Measurements from ENCODE around the gene BICRA. TPM values are rescaled to one million over a fixed set of nuclear protein-coding genes. Genes with fewer than 3 reads are reported as not detected.

Gene BICRA
- total RNA-seq, 2 experiments from 2014 or later, result 4.4 to 16.0 TPM

- no peaks in the 10 kb centered on the region for H4K20me1 ChIP-seq (ENCODE audit: insufficient read depth, low read length)
- intact Hi-C loops (cut with micrococcal nuclease; ENCODE audit: unreplicated experiment), result no loop called here
- no TSS peak for BruUV-seq (replicated peaks)
- peaks cover 28% of the 10 kb centered on the region; the same call in 1 of the 2 replicates for H3K36me3 ChIP-seq (ENCODE audit: insufficient read depth, low read length)
- H3K4me1 ChIP-seq (ENCODE audit: insufficient read depth, low read length, poor library complexity, severe bottlenecking), result no peaks in the 10 kb centered on the region
- no peaks in the 10 kb centered on the region for H3K9me2 ChIP-seq (ENCODE audit: insufficient read depth, low read length)
- no peak for DNase-seq (ENCODE audit: low spot score)
- no peak overlapping the region for H3K27ac ChIP-seq (ENCODE audit: low read depth, low read length, poor library complexity, severe bottlenecking)
- CTCF ChIA-PET (ENCODE audit: unreplicated experiment), result no interaction called here
- no peak overlapping the region for H3K4me2 ChIP-seq (ENCODE audit: low read length)
- no peak overlapping the region for H3K4me3 ChIP-seq (ENCODE audit: low read depth, low read length, poor library complexity, severe bottlenecking)
- no peaks in the 10 kb centered on the region for H3K9me3 ChIP-seq (ENCODE audit: low read length)
- no peak for TF ChIP-seq EZH2phosphoT487 (IDR thresholded peaks at IDR 0.05; ENCODE audit: borderline replicate concordance, low read depth, low read length)
- POLR2A ChIA-PET, result no interaction called here
- no peak overlapping the region for H2AFZ ChIP-seq (ENCODE audit: low read length)
- no peaks in the 10 kb centered on the region for H3K79me2 ChIP-seq (ENCODE audit: insufficient read depth, low read depth, low read length)
Observed at GRCh38 chr19:47679922-47680857, 71.3 kb downstream of the BICRA start.

- no peak overlapping the region for H3K4me2 ChIP-seq (ENCODE audit: low read length)
- H3K27ac ChIP-seq (ENCODE audit: low read depth, low read length, poor library complexity, severe bottlenecking), result no peak overlapping the region
- no peaks in the 10 kb centered on the region for H4K20me1 ChIP-seq (ENCODE audit: insufficient read depth, low read length)
- BruUV-seq (replicated peaks), result no TSS peak
- no peak for DNase-seq (ENCODE audit: low spot score)
- H3K9me3 ChIP-seq (ENCODE audit: low read length), result no peaks in the 10 kb centered on the region
- H3K9me2 ChIP-seq (ENCODE audit: insufficient read depth, low read length), result no peaks in the 10 kb centered on the region
- TF ChIP-seq CTCF (conservative IDR thresholded peaks at IDR 0.05; ENCODE audit: low read length), result no peak
- TF ChIP-seq EZH2phosphoT487 (IDR thresholded peaks at IDR 0.05; ENCODE audit: borderline replicate concordance, low read depth, low read length), result no peak
- H3K36me3 ChIP-seq (ENCODE audit: insufficient read depth, low read length), result peaks cover 21% of the 10 kb centered on the region; the same call in 1 of the 2 replicates
- ChIA-PET CTCF (ENCODE audit: unreplicated experiment) (no interaction called here), POLR2A (no interaction called here)
- intact Hi-C loops (cut with micrococcal nuclease; ENCODE audit: unreplicated experiment), result no loop called here
- no peak overlapping the region for H2AFZ ChIP-seq (ENCODE audit: low read length)
- no peaks in the 10 kb centered on the region for H3K79me2 ChIP-seq (ENCODE audit: insufficient read depth, low read depth, low read length)
- H3K4me1 ChIP-seq (ENCODE audit: insufficient read depth, low read length, poor library complexity, severe bottlenecking), result no peaks in the 10 kb centered on the region
- H3K4me3 ChIP-seq (ENCODE audit: low read depth, low read length, poor library complexity, severe bottlenecking), result no peak overlapping the region
Observed at GRCh38 chr19:47680858-47681332, 72.0 kb downstream of the BICRA start.

GRCh38 chr19:47681388-47681787 lies 72.5 kb downstream of the BICRA start:
- H3K36me3 ChIP-seq (ENCODE audit: insufficient read depth, low read length), result peaks cover 18% of the 10 kb centered on the region; the same call in 1 of the 2 replicates
- no peak overlapping the region for H3K27ac ChIP-seq (ENCODE audit: low read depth, low read length, poor library complexity, severe bottlenecking)
- no peak overlapping the region for H2AFZ ChIP-seq (ENCODE audit: low read length)
- intact Hi-C loops (cut with micrococcal nuclease; ENCODE audit: unreplicated experiment), result no loop called here
- no TSS peak for BruUV-seq (replicated peaks)
- TF ChIP-seq CTCF (conservative IDR thresholded peaks at IDR 0.05; ENCODE audit: low read length), result no peak
- TF ChIP-seq EZH2phosphoT487 (IDR thresholded peaks at IDR 0.05; ENCODE audit: borderline replicate concordance, low read depth, low read length), result no peak
- POLR2A ChIA-PET, result no interaction called here
- H3K9me2 ChIP-seq (ENCODE audit: insufficient read depth, low read length), result no peaks in the 10 kb centered on the region
- CTCF ChIA-PET (ENCODE audit: unreplicated experiment), result no interaction called here
- DNase-seq (ENCODE audit: low spot score), result no peak
- H3K9me3 ChIP-seq (ENCODE audit: low read length), result no peaks in the 10 kb centered on the region
- no peaks in the 10 kb centered on the region for H4K20me1 ChIP-seq (ENCODE audit: insufficient read depth, low read length)
- H3K79me2 ChIP-seq (ENCODE audit: insufficient read depth, low read depth, low read length), result no peaks in the 10 kb centered on the region
- H3K4me1 ChIP-seq (ENCODE audit: insufficient read depth, low read length, poor library complexity, severe bottlenecking), result no peaks in the 10 kb centered on the region
- H3K4me3 ChIP-seq (ENCODE audit: low read depth, low read length, poor library complexity, severe bottlenecking), result no peak overlapping the region
- no peak overlapping the region for H3K4me2 ChIP-seq (ENCODE audit: low read length)
